A549 (cell line): Measurements from ENCODE around the gene CERS4.

Source experiments
- CBX2 ChIP-seq: fragments of 200-600 bp; sonication (generic); IDR thresholded peaks from 2 replicates; pipeline ENCODE4 v1.6.1; 2016; ENCODE audit warnings: low read depth, mild to moderate bottlenecking, borderline replicate concordance
- CTCF ChIP-seq: fragments of >200 bp; sonication (Bioruptor Twin); formaldehyde crosslinking; IDR thresholded peaks from 3 replicates; pipeline ENCODE4 v1.5.1; 2016
- E2F6 ChIP-seq: IDR thresholded peaks from 2 replicates; pipeline ENCODE4 v1.6.1; 2012; ENCODE audit warnings: low read depth, borderline replicate concordance
- MAX ChIP-seq: IDR thresholded peaks from 2 replicates; pipeline ENCODE4 v1.6.1; 2012
- POLR2A ChIP-seq: IDR thresholded peaks from 2 replicates; pipeline ENCODE4 v1.6.1; 2012; ENCODE audit warnings: mild to moderate bottlenecking, low read length
- RAD21 ChIP-seq, 2 experiments: fragments of >200 bp in 1 of 2; sonication (Bioruptor Twin) in 1 of 2; formaldehyde crosslinking in 1 of 2; IDR thresholded peaks in 1 of 2; conservative IDR thresholded peaks in 1 of 2; 2 replicates in 1 of 2; 3 replicates in 1 of 2; pipeline ENCODE4 v1.6.1; 2012 to 2018; ENCODE audit warnings: inconsistent platforms in 1 of 2
- RARB ChIP-seq: fragments of 250-450 bp; sonication (Bioruptor Pico); IDR thresholded peaks from 2 replicates; pipeline ENCODE4 v1.8.0; 2021; ENCODE audit warnings: mild to moderate bottlenecking, moderate library complexity
- REST ChIP-seq: fragments of 200-600 bp; sonication (generic); IDR thresholded peaks from 2 replicates; pipeline ENCODE4 v1.6.1; 2016; ENCODE audit warnings: antibody characterized with exemption, mild to moderate bottlenecking, moderate library complexity
- RFX5 ChIP-seq: fragments of 450-650 bp; IDR thresholded peaks from 2 replicates; pipeline ENCODE4 v1.7.1; 2014; ENCODE audit warnings: antibody characterized with exemption, mild to moderate bottlenecking, moderate library complexity

- TF ChIP-seq REST (no peak), RAD21 (conservative IDR thresholded peaks at IDR 0.05 in 1 of 2, IDR thresholded peaks at IDR 0.05 in 1 of 2) (no peak), RFX5 (no peak), POLR2A (no peak), CBX2 (no peak), CTCF (no peak), MAX (no peak), E2F6 (no peak), RARB (CRISPR knock-in tag) (no peak)
Observed at GRCh38 chr19:8221161-8221560, 12.0 kb downstream of the CERS4 start.
